ENCODE measurements around the gene MUC13.

MUC13 gene

DNA sequence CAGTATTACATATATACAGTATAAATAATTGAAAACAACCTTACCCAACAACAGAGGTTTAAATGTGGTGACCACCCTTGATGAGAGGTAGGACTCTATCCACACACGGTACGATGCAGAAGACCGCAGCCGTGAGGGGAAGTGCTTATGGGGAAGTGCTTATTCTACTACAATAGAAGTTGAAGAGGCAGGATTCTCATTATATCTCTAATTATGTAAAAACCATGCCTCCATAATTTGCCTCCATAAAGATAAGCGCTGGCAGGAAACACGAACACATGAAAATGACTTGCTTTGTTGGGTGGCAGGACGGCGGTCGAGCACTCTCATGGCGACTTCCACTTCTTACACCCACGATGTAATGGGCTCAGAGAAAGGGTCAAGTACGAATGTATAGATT is 7.2 kb upstream of the MUC13 start:
- DNase-seq: no peak

DNA sequence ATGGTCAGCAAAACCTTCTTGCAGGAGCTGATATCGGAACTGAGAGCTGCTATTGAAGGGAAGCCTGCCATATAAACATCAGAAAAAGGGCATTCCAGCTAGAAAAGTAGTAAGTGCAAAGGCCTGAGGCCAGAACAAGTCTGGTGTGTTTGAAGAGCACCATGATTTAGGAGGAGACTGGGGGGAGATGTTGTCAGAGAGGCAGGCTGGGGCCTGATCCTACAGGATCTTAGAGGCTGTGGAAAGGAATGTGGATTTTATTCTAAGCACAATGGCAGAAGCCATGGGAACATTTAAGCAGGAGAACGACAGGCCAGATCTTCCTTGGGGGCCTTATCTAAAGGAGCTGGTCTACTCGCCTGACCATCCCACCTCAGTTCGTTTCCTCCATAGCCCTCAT is 5.1 kb upstream of the MUC13 start:
- DNase-seq: no peak

GRCh38 chr3:124938896-124939295 is 4.3 kb upstream of the MUC13 start:
- DNase-seq: no peak

DNA sequence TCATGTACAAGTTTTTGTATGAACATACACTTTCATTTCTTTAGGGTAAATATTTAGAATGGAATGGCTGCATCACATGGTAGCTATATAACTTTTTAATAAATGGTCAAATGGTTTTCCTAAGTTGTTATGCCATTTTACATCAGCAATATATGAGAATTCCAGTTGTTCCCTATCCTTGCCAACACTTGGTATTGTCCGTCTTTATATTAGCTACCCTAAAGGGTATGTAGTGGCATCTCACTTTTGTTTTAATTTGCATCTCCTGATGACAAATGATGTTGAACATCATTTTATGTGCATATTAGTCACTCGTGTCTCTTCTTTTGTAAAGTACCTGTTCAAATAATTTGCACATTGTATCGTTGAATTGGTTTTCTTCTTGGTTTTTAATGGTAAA is 2.5 kb upstream of the MUC13 start:
- DNase-seq: no peak

DNA sequence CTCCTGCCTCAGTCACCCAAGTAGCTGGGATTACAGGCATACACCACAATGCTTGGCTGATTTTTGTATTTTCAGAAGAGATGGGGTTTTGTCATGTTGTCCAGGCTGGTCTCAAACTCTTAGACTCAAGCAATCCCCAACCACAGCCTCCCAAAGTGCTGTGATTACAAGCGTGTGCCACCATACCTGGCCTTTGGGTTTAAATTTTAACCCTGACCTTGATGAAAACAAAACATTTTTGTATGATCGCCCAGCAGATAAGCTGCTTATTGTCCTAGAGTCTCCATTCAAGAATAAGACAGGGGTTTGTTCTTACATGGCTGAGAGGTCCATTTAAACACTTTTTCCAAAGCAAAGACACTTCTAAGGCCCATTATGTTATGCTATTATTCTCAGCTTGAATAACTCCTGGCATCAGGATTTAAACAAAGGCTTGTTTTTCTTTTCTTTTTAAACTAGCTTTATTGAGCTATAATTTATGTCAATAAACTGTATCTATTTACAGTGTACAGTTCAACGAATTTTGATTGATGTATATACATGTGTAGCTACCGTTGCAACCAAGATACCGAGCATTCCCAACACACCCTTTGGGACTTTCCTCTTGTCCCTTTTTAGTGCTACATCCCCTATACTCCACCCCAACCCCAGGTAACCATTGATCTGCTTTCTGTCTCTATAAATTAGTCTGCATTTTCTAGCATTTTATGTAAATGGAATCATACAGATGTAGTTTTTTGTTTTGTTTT is 1.4 kb upstream of the MUC13 start:
- DNase-seq: no peak

DNA sequence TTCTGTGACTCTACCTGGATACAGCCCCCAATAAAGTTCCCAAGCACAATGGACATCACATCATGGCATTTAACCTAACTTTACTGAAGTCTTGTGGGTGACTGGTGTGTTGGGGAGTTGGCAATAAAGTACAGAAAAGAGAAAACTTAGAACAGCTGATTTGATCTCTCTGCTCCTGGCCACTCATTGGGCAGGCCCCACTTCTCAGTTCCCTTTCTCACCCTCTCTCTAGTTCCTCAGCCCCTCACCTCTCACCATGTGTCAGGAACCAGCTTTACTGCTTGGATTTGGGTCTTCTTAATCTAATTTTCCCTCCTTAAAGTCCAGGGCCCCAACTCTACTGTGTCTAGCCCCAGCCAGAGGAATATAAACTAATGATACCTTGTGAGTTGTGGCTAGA is 713 bp upstream of the MUC13 start:
- no peak for DNase-seq

- peak; percentile 2 to 43 (median 12) for DNase-seq
Observed at GRCh38 chr3:124928333-124929202, 6.0 kb downstream of the MUC13 start.

GRCh38 chr3:124927574-124928045 is 6.9 kb downstream of the MUC13 start:
- no peak for DNase-seq

GRCh38 chr3:124926426-124927101 is 8.0 kb downstream of the MUC13 start:
- DNase-seq: no peak

DNA sequence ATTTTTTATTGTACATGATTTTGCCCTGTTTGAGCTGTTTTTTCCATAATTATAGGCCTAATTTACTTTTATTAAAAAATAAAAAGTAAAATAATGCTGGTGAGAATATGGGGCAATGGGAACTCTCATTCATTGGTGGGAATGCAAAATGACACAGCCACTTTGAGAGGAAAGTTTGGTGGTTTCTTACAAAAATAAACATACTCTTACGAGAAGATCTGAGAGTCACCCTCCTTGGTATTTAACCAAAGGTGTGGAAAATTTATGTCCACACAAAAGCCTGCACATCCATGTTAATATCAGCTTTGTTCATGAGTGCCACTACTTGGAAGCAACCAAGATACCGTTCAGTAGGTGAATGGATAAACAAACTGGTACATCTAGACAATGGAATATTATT is 9.8 kb downstream of the MUC13 start:
- DNase-seq: no peak

GRCh38 chr3:124923833-124924232 is 10.7 kb downstream of the MUC13 start:
- no peak for DNase-seq

DNA sequence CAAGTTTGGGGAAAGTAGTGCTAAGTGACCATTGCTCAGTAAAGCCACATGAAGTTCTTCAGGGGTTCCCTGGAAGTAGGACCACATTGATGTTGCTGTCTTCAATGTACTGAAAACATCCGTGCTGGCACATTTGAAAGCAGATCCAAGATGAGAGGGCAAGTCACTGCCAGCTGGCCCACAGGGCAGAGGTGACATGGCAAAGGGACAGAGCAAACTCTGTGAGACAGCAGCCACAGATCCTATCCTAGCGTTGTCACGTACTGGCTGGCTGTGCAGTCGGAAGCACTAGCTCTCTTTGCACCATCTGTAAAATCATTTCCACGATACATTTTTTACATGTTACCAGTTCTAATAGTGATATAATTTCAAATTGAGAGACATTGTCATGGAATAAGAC is 13.8 kb downstream of the MUC13 start:
- DNase-seq: no peak

DNA sequence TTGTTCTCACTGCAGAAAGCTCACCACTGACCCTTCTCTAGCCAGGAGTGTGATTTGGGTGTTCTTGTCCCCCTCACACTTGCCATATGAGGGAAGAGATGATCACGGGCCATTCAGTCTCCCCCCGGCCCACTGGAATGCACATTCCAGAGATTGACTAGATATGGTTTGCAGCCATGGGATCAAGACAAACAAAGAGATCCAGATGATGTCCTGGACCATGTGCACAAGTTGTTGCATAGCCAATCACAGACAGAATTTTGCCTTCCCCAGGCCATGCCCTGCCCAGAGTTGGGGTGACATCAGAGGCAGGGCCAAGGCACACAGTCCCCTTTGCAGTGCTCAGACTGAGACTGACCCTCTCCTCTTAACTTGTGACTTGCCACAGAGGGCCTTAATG is 14.8 kb downstream of the MUC13 start:
- DNase-seq: no peak

- DNase-seq: no peak
Observed at GRCh38 chr3:124918524-124918923, 16.0 kb downstream of the MUC13 start.

- DNase-seq: no peak
Observed at GRCh38 chr3:124916837-124917409, 17.6 kb downstream of the MUC13 start.

GRCh38 chr3:124915254-124915653 is 19.3 kb downstream of the MUC13 start:
- DNase-seq: no peak

GRCh38 chr3:124907957-124908356 is 26.6 kb downstream of the MUC13 start:
- no peak for DNase-seq

- no peak for DNase-seq
Observed at GRCh38 chr3:124904835-124905492, 29.6 kb downstream of the MUC13 start.

GRCh38 chr3:124903896-124904834 is 30.4 kb downstream of the MUC13 start:
- no peak for DNase-seq

DNA sequence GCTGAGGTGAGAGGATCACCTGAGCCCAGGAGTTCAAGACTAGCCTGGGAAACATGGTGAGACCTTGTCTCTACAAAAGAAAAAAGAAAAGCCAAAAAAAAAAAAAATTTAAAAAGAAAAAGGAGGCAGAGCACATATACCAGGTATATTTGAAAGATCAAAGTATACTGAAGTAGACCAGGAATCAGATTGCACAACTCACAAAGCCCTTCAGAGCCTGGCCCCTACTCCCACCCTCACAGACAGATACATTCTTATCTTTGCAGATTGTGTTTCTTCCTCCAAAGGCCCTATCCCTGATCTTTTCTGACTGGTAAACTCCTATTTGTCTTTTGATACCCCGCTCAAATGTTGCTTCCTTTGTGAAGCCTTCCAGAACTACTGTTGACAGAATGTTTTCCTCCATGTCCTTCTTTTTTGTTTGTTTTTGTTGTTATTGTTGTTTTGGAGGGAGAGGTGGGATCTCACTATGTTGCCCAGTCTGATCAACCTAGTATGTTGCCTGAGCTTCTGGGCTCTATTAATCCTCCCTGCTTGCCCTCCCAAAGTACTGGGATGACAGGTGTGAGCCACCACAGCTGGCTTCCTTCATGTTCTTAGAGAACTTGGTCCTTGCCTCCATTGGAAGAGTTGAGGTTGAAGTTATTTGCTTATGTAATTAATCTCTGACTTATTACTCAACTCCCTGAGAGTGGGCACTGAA is 37.6 kb downstream of the MUC13 start:
- DNase-seq: no peak

- no peak for DNase-seq
Observed at GRCh38 chr3:124895756-124896155, 38.8 kb downstream of the MUC13 start.

All from activated naive CD4-positive, alpha-beta T cell (primary cell).